Retinal pigment epithelial cell (primary cell): ENCODE measurements around the gene ZNF324B.
"Not testable (repeated sequence)": the region's sequence is repeated elsewhere in the genome, so short reads cannot be mapped to it uniquely, and the experiment has no call there.

Experiments
- DNase-seq: peaks from one replicate; pipeline ENCODE4 v3.0.0-alpha.2; 2010; ENCODE audit warnings: low read depth
- H3K4me3 ChIP-seq: 2 replicates; pipeline ENCODE4 v1.5.1; 2011; ENCODE audit warnings: mild to moderate bottlenecking, low read length, control low read depth, moderate library complexity
- CTCF ChIP-seq: conservative IDR thresholded peaks from 2 replicates; pipeline ENCODE4 v1.5.1; 2011; ENCODE audit warnings: low read depth, low read length, control low read depth, inconsistent platforms

The ZNF324B gene

GRCh38 chr19:58456111-58456510 lies 4.7 kb downstream of the ZNF324B start:
- no peak for TF ChIP-seq CTCF
- DNase-seq, result no peak
- H3K4me3 ChIP-seq, result no peak overlapping the region

GRCh38 chr19:58460039-58460438 lies 8.6 kb downstream of the ZNF324B start:
- DNase-seq, result no peak
- TF ChIP-seq CTCF, result no peak
- H3K4me3 ChIP-seq, result no peak overlapping the region

DNA sequence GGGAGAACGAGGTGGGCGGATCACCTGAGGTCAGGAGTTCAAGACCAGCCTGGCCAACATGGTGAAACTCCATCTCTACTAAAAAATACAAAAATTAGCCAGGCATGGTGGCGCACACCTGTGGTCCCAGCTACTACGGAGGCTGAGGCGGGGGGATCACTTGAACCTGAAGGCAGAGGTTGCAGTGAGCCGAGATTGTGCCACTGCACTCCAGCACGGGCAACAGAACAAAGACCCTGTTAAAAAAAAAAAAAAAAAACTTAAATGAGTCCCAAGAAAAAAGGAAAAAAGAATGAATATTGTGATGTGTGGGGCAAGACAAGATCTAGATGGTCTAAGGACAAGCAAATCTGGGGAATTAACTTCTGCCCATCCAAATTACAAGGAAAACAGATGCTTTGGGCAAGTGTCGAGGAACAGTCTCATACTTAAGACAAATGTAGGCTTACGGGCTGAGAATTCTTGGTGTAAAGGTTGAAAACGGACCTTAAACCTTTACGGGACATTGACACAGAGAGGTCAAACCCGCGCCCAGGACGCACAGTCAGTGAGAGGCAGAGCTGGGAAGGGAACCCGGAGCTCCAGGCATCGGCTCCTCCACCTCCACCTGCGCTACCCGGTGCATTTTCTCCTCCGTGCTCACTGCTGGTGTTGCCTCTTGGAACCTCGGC lies 14.8 kb downstream of the ZNF324B start:
- DNase-seq, result no peak
- H3K4me3 ChIP-seq, result peak overlapping the region; percentile 66
- no peak for TF ChIP-seq CTCF

GRCh38 chr19:58466760-58467589 lies 15.6 kb downstream of the ZNF324B start, which contains the start of gene ZNF324:
TSS of gene ZNF324 (plus strand) at chr19:58467080. CDS start at chr19:58469186, 2,106 bp downstream.
- DNase-seq, result peak; percentile 81
- TF ChIP-seq CTCF, result no peak
- H3K4me3 ChIP-seq, result peak within 1 kb of the TSS; percentile 66

GRCh38 chr19:58468216-58468839 lies 16.9 kb downstream of the ZNF324B start:
- no peak for TF ChIP-seq CTCF
- no peak for DNase-seq
- H3K4me3 ChIP-seq, result peak overlapping the region; percentile 3

GRCh38 chr19:58469241-58470013 lies 18.0 kb downstream of the ZNF324B start:
- no peak overlapping the region for H3K4me3 ChIP-seq
- no peak for TF ChIP-seq CTCF
- DNase-seq, result no peak

- DNase-seq, H3K4me3 ChIP-seq: not testable (repeated sequence)
Measured at GRCh38 chr19:58470837-58471543, 19.6 kb downstream of the ZNF324B start.
